MM.1S (cell line): ENCODE measurements around the gene PACRG.

ENCODE experiments used
- DNase-seq: peaks from one replicate; pipeline ENCODE4 v3.0.0-alpha.2; 2015
- H2AFZ ChIP-seq: fragments of 300-600 bp; sonication (generic); 2 replicates; pipeline ENCODE4 v1.6.0; 2016; ENCODE audit warnings: antibody characterized with exemption, low read length
- H3F3A ChIP-seq: fragments of 300-600 bp; sonication (generic); 2 replicates; pipeline ENCODE4 v1.6.1; 2016; ENCODE audit warnings: mild to moderate bottlenecking, antibody characterized with exemption, low read length, moderate library complexity, mixed read lengths; ENCODE audit not compliant: insufficient read depth
- H3K27ac ChIP-seq: fragments of 300-600 bp; sonication (generic); 2 replicates; pipeline ENCODE4 v1.5.1; 2016; ENCODE audit warnings: mild to moderate bottlenecking, low read length
- H3K27me3 ChIP-seq: fragments of 300-600 bp; sonication (generic); replicated peaks from 2 replicates; pipeline ENCODE4 v1.6.0; 2016; ENCODE audit warnings: low read length; ENCODE audit not compliant: insufficient read depth
- H3K36me3 ChIP-seq: fragments of 300-600 bp; sonication (generic); replicated peaks from 2 replicates; pipeline ENCODE4 v1.6.1; 2016; ENCODE audit warnings: mild to moderate bottlenecking, low read length, mixed read lengths; ENCODE audit not compliant: insufficient read depth
- H3K4me1 ChIP-seq: fragments of 300-600 bp; sonication (generic); 2 replicates; pipeline ENCODE4 v1.6.1; 2016; ENCODE audit warnings: low read length, mixed read lengths
- H3K4me2 ChIP-seq: fragments of 300-600 bp; sonication (generic); 2 replicates; pipeline ENCODE4 v1.6.0; 2016; ENCODE audit warnings: low read depth, low read length
- H3K4me3 ChIP-seq: fragments of 300-600 bp; sonication (generic); 2 replicates; pipeline ENCODE4 v1.5.1; 2016; ENCODE audit warnings: low read length, mixed read lengths
- H3K79me2 ChIP-seq: fragments of 300-600 bp; sonication (generic); 2 replicates; pipeline ENCODE4 v1.6.1; 2016; ENCODE audit warnings: mixed run types, low read length, mixed read lengths
- H3K9ac ChIP-seq: fragments of 300-600 bp; sonication (generic); 2 replicates; pipeline ENCODE4 v1.6.1; 2016; ENCODE audit warnings: low read length, mixed read lengths
- H3K9me2 ChIP-seq: fragments of 300-600 bp; sonication (generic); replicated peaks from 2 replicates; pipeline ENCODE4 v1.6.1; 2016; ENCODE audit warnings: mild to moderate bottlenecking, low read length, mixed read lengths; ENCODE audit not compliant: insufficient read depth
- H3K9me3 ChIP-seq: fragments of 300-600 bp; sonication (generic); replicated peaks from 2 replicates; pipeline ENCODE4 v1.6.1; 2016; ENCODE audit warnings: mild to moderate bottlenecking, low read length, mixed read lengths; ENCODE audit not compliant: insufficient read depth
- H4K20me1 ChIP-seq: fragments of 300-600 bp; sonication (generic); 2 replicates; pipeline ENCODE4 v1.6.1; 2016; ENCODE audit warnings: mild to moderate bottlenecking, low read length, moderate library complexity, mixed read lengths; ENCODE audit not compliant: insufficient read depth
- CTCF ChIP-seq: fragments of 300-600 bp; sonication (generic); IDR thresholded peaks from 2 replicates; pipeline ENCODE4 v1.5.1; 2016; ENCODE audit warnings: antibody characterized with exemption, low read length, mixed read lengths
- EZH2 ChIP-seq: fragments of 300-600 bp; sonication (generic); optimal IDR thresholded peaks from 2 replicates; pipeline ENCODE3; 2017; ENCODE audit warnings: low read depth, mild to moderate bottlenecking, antibody characterized with exemption, low read length, mixed read lengths
- EZH2phosphoT487 ChIP-seq: fragments of 300-600 bp; sonication (generic); IDR thresholded peaks from 2 replicates; pipeline ENCODE4 v1.6.1; 2018; ENCODE audit warnings: antibody characterized with exemption, low read length

PACRG gene

GRCh38 chr6:162728197-162728596, 423 bp downstream of the PACRG start:
- Histone ChIP-seq H3F3A (no peaks in the 10 kb centered on the region), H3K9ac (peak overlapping the region; percentile 13; the same call in 1 of the 2 replicates), H2AFZ (no peak overlapping the region), H3K9me3 (no peaks in the 10 kb centered on the region), H3K79me2 (no peaks in the 10 kb centered on the region), H3K27ac (no peak overlapping the region), H4K20me1 (no peaks in the 10 kb centered on the region), H3K4me1 (no peaks in the 10 kb centered on the region), H3K36me3 (no peaks in the 10 kb centered on the region), H3K9me2 (no peaks in the 10 kb centered on the region), H3K4me3 (no peak overlapping the region), H3K4me2 (peak overlapping the region; percentile 39; the same call in 1 of the 2 replicates), H3K27me3 (no peaks in the 10 kb centered on the region)
- DNase-seq = no peak
- no peak for TF ChIP-seq EZH2phosphoT487
- no peak for TF ChIP-seq CTCF
- no peak for TF ChIP-seq EZH2

- Histone ChIP-seq H3K79me2 (no peaks in the 10 kb centered on the region), H3F3A (no peaks in the 10 kb centered on the region), H3K27ac (no peak overlapping the region), H3K27me3 (no peaks in the 10 kb centered on the region), H3K9me2 (no peaks in the 10 kb centered on the region), H3K9me3 (no peaks in the 10 kb centered on the region), H3K4me1 (no peaks in the 10 kb centered on the region), H3K4me3 (no peak overlapping the region), H3K9ac (no peak overlapping the region), H3K36me3 (no peaks in the 10 kb centered on the region), H4K20me1 (no peaks in the 10 kb centered on the region), H3K4me2 (no peak overlapping the region), H2AFZ (no peak overlapping the region)
- TF ChIP-seq CTCF = no peak
- no peak for DNase-seq
Observed at GRCh38 chr6:162728706-162729105, 932 bp downstream of the PACRG start.

- H3K27ac ChIP-seq = no peak overlapping the region
- H2AFZ ChIP-seq = no peak overlapping the region
- no peaks in the 10 kb centered on the region for H3F3A ChIP-seq
- no peak overlapping the region for H3K4me2 ChIP-seq
- no peaks in the 10 kb centered on the region for H3K4me1 ChIP-seq
- no peaks in the 10 kb centered on the region for H3K79me2 ChIP-seq
- H3K9ac ChIP-seq = no peak overlapping the region
- TF ChIP-seq EZH2 = no peak
- no peak for TF ChIP-seq CTCF
- no peak for TF ChIP-seq EZH2phosphoT487
- no peaks in the 10 kb centered on the region for H3K36me3 ChIP-seq
- DNase-seq = no peak
- H4K20me1 ChIP-seq = no peaks in the 10 kb centered on the region
- H3K9me3 ChIP-seq = no peaks in the 10 kb centered on the region
- H3K9me2 ChIP-seq = no peaks in the 10 kb centered on the region
- H3K27me3 ChIP-seq = no peaks in the 10 kb centered on the region
- H3K4me3 ChIP-seq = no peak overlapping the region
Observed at GRCh38 chr6:162730502-162730901, 2.7 kb downstream of the PACRG start.

GRCh38 chr6:162733489-162733888, 5.7 kb downstream of the PACRG start:
- H2AFZ ChIP-seq = no peak overlapping the region

More at GRCh38 chr6:162733489-162733888, 5.7 kb downstream of the PACRG start:
- H3K9me3 ChIP-seq = no peaks in the 10 kb centered on the region
- H3K4me2 ChIP-seq = no peak overlapping the region
- no peaks in the 10 kb centered on the region for H3F3A ChIP-seq
- TF ChIP-seq EZH2phosphoT487 (no peak), EZH2 (no peak), CTCF (no peak)
- no peaks in the 10 kb centered on the region for H3K4me1 ChIP-seq
- no peak overlapping the region for H3K4me3 ChIP-seq
- no peak for DNase-seq
- no peaks in the 10 kb centered on the region for H3K79me2 ChIP-seq
- H3K27ac ChIP-seq = no peak overlapping the region
- no peaks in the 10 kb centered on the region for H4K20me1 ChIP-seq
- H3K36me3 ChIP-seq = no peaks in the 10 kb centered on the region
- H3K9me2 ChIP-seq = no peaks in the 10 kb centered on the region
- H3K9ac ChIP-seq = no peak overlapping the region
- no peaks in the 10 kb centered on the region for H3K27me3 ChIP-seq
